CD4-positive, alpha-beta T cell treated with Interleukin-15 for 1 hour (primary cell): Measurements from ENCODE around the gene ZFYVE9.
"Not testable (repeated sequence)": the region's sequence is repeated elsewhere in the genome, so short reads cannot be mapped to it uniquely, and the experiment has no call there.

Experiments used
- DNase-seq: peaks from one replicate; pipeline ENCODE4 v3.0.0-alpha.2; 2020

ZFYVE9 gene

GRCh38 chr1:52150445-52150844 is 8.6 kb downstream of the ZFYVE9 start:
- not testable (repeated sequence) for DNase-seq

GRCh38 chr1:52150946-52151345 is 9.1 kb downstream of the ZFYVE9 start:
- DNase-seq, result no peak

GRCh38 chr1:52152572-52152971 is 10.7 kb downstream of the ZFYVE9 start:
- DNase-seq, result no peak

- DNase-seq, result no peak
Observed at GRCh38 chr1:52153010-52153409, 11.1 kb downstream of the ZFYVE9 start.

- DNase-seq, result no peak
Observed at GRCh38 chr1:52153898-52154297, 12.0 kb downstream of the ZFYVE9 start.

- no peak for DNase-seq
Observed at GRCh38 chr1:52156460-52156859, 14.6 kb downstream of the ZFYVE9 start.

GRCh38 chr1:52157582-52157981 is 15.7 kb downstream of the ZFYVE9 start:
- DNase-seq, result no peak

- no peak for DNase-seq
Observed at GRCh38 chr1:52158218-52158617, 16.3 kb downstream of the ZFYVE9 start.

- no peak for DNase-seq
Observed at GRCh38 chr1:52159033-52159789, 17.3 kb downstream of the ZFYVE9 start.

- no peak for DNase-seq
Observed at GRCh38 chr1:52162947-52163346, 21.1 kb downstream of the ZFYVE9 start.

GRCh38 chr1:52164604-52165003 is 22.7 kb downstream of the ZFYVE9 start:
- DNase-seq, result no peak

- DNase-seq, result no peak
Observed at GRCh38 chr1:52166996-52167753, 25.3 kb downstream of the ZFYVE9 start.

GRCh38 chr1:52168373-52169080 is 26.6 kb downstream of the ZFYVE9 start:
- no peak for DNase-seq

- DNase-seq, result not testable (repeated sequence)
Observed at GRCh38 chr1:52171149-52171548, 29.3 kb downstream of the ZFYVE9 start.

- DNase-seq, result no peak
Observed at GRCh38 chr1:52179073-52179472, 37.2 kb downstream of the ZFYVE9 start.

- DNase-seq, result no peak
Observed at GRCh38 chr1:52180176-52180575, 38.3 kb downstream of the ZFYVE9 start.

- DNase-seq, result not testable (repeated sequence)
Observed at GRCh38 chr1:52181759-52182158, 39.9 kb downstream of the ZFYVE9 start.

GRCh38 chr1:52182328-52182727 is 40.4 kb downstream of the ZFYVE9 start:
- not testable (repeated sequence) for DNase-seq

- no peak for DNase-seq
Observed at GRCh38 chr1:52182874-52183400, 41.0 kb downstream of the ZFYVE9 start.

GRCh38 chr1:52186449-52186848 is 44.6 kb downstream of the ZFYVE9 start:
- no peak for DNase-seq

- DNase-seq, result no peak
Observed at GRCh38 chr1:52189898-52190480, 48.1 kb downstream of the ZFYVE9 start.

GRCh38 chr1:52190500-52191252 is 48.8 kb downstream of the ZFYVE9 start:
- no peak for DNase-seq
